Skeletal muscle satellite cell (primary cell): ENCODE data around the gene SGCE. TPM values are rescaled to one million over a fixed set of nuclear protein-coding genes. Genes with fewer than 3 reads are reported as not detected.
"Not testable (repeated sequence)": the region's sequence is repeated elsewhere in the genome, so short reads cannot be mapped to it uniquely, and the experiment has no call there.

Source experiments
- H3K27me3 ChIP-seq: 2 replicates; pipeline ENCODE4 v1.7.0; 2013; ENCODE audit warnings: low read length; ENCODE audit not compliant: control insufficient read depth, insufficient read depth
- H3K36me3 ChIP-seq: 2 replicates; pipeline ENCODE4 v1.7.0; 2013; ENCODE audit warnings: mild to moderate bottlenecking, control low read depth, low read length; ENCODE audit not compliant: insufficient read depth
- H3K4me1 ChIP-seq: 2 replicates; pipeline ENCODE4 v1.7.0; 2013; ENCODE audit warnings: low read length; ENCODE audit not compliant: control insufficient read depth, insufficient read depth
- H3K4me2 ChIP-seq: 2 replicates; pipeline ENCODE4 v1.7.0; 2013; ENCODE audit warnings: mild to moderate bottlenecking, low read length
- H3K4me3 ChIP-seq: 2 replicates; pipeline ENCODE4 v1.7.0; 2013; ENCODE audit warnings: low read length
- H3K9ac ChIP-seq: 2 replicates; pipeline ENCODE4 v1.7.0; 2013; ENCODE audit warnings: mild to moderate bottlenecking, low read depth, low read length, moderate library complexity
- H3K9me3 ChIP-seq: replicated peaks from 2 replicates; pipeline ENCODE4 v1.7.0; 2013; ENCODE audit warnings: mild to moderate bottlenecking, control low read depth, low read length
- total RNA-seq: library from RNA; depleted of rRNA; stranded (reverse); fragments of >200 nt; gene quantifications from 2 replicates; pipeline ENCODE4 v1.2.3, GENCODE V29; 2012; rRNA removed

The SGCE gene, protein sequence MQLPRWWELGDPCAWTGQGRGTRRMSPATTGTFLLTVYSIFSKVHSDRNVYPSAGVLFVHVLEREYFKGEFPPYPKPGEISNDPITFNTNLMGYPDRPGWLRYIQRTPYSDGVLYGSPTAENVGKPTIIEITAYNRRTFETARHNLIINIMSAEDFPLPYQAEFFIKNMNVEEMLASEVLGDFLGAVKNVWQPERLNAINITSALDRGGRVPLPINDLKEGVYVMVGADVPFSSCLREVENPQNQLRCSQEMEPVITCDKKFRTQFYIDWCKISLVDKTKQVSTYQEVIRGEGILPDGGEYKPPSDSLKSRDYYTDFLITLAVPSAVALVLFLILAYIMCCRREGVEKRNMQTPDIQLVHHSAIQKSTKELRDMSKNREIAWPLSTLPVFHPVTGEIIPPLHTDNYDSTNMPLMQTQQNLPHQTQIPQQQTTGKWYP
- 47.7 and 49.8 TPM in 2 replicates for total RNA-seq

DNA sequence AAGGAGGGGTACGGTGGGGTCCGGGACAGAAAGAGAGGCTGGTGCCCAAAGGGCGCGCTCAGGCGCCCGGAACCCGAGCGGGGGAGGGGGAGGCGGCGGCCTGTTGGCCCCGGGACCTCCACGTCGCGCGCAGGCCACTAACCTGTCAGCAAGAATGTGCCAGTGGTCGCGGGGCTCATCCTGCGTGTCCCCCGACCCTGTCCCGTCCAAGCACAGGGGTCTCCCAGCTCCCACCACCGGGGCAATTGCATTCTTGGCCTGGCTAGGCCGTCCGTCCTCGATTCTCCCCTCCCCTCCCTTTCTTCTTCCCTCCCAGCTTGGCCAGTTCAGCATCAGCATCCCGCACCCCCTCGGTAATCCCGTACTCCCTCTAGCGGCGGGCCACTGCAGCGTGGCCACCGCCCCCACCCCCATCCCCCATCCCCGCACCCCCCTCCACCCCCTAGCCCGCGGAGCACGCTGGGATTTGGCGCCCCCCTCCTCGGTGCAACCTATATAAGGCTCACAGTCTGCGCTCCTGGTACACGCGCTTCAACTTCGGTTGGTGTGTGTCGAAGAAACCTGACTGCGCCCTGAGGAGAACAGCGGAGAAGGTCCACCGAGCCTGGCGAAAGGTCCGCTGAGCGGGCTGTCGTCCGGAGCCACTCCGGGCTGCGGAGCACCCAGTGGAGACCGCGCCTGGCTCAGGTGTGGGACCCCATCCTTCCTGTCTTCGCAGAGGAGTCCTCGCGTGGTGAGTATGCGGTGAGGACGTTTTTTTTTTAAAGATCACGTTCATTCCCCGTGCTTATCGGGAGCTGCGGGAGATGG, at the start of gene SGCE:
Gene SGCE (minus strand): TSS at position 286 of the 810 bp plus-strand sequence. CDS start 35 bp downstream, at position 251.
- Histone ChIP-seq H3K4me1 (no peaks in the 10 kb centered on the region), H3K27me3 (no peaks in the 10 kb centered on the region), H3K9ac (peak within 1 kb of the TSS; percentile 83), H3K36me3 (no peaks in the 10 kb centered on the region), H3K4me2 (peak within 1 kb of the TSS; percentile 96), H3K4me3 (peak within 1 kb of the TSS; percentile 84), H3K9me3 (no peaks in the 10 kb centered on the region)

DNA sequence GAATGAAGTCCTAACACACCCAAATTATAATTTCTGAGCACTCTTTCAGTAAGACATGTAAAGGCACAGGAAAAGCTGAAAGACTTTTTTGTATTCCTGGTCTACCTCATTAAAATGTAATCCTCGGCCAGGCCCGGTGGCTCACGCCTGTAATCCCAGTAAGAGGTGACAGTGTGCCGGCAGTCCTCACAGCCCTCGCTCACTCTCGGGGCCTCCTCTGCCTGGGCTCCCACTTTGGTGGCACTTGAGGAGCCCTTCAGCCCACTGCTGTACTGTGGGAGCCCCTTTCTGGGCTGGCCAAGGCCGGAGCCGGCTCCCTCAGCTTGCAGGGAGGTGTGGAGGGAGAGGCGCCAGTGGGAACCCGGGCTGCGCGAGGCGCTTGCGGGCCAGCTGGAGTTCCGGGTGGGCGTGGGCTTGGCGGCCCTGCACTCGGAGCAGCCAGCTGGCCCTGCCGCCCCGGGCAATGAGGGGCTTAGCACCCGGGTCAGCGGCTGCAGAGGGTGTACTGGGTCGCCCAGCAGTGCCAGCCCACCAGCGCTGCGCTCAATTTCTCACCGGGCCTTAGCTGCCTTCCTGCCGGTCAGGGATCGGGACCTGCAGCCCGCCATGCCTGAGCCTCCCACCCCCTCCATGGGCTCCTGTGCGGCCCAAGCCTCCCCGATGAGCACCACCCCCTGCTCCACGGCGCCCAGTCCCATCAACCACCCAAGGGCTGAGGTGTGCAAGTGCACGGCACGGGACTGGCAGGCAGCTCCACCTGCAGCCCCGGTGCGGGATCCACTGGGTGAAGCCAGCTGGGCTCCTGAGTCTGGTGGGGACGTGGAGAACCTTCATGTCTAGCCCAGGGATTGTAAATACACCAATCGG, 49.5 kb upstream of the SGCE start:
- H3K4me3 ChIP-seq, H3K36me3 ChIP-seq, H3K27me3 ChIP-seq, H3K9me3 ChIP-seq, H3K9ac ChIP-seq, H3K4me2 ChIP-seq: not testable (repeated sequence)
- H3K4me1 ChIP-seq = peaks cover 17% of the 10 kb centered on the region

- H3K4me1 ChIP-seq = peaks cover 31% of the 10 kb centered on the region
- no peak overlapping the region for H3K4me3 ChIP-seq
- H3K9me3 ChIP-seq = no peaks in the 10 kb centered on the region
- H3K36me3 ChIP-seq = no peaks in the 10 kb centered on the region
- H3K27me3 ChIP-seq = no peaks in the 10 kb centered on the region
- no peak overlapping the region for H3K9ac ChIP-seq
- H3K4me2 ChIP-seq = no peak overlapping the region
Measured at GRCh38 chr7:94701555-94701973, 45.6 kb upstream of the SGCE start.

GRCh38 chr7:94700926-94701554, 45.1 kb upstream of the SGCE start:
- H3K9me3 ChIP-seq = no peaks in the 10 kb centered on the region
- H3K27me3 ChIP-seq = no peaks in the 10 kb centered on the region
- no peak overlapping the region for H3K9ac ChIP-seq
- H3K4me2 ChIP-seq = no peak overlapping the region
- no peaks in the 10 kb centered on the region for H3K36me3 ChIP-seq
- no peak overlapping the region for H3K4me3 ChIP-seq
- H3K4me1 ChIP-seq = peaks cover 33% of the 10 kb centered on the region

DNA sequence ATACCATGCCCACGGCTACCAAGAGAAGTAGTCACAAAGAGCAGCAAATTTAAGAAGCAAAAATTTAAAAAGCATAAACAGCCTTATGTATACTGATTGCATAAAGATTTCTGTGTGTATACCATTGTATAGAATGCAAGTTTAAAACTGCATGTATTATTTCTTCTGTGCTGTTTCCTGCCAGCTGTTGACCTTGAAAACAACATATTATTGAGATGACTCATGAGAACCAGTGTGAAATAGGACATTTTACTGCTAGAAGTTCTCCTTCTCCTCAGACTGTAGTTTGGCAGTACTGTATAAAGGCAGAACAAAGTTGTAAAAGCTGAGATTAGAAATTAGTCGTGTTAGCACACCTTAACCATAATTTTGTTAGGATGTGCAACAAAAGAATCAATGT, 42.3 kb upstream of the SGCE start:
- H3K36me3 ChIP-seq = no peaks in the 10 kb centered on the region
- H3K4me1 ChIP-seq = peaks cover 33% of the 10 kb centered on the region
- H3K4me2 ChIP-seq = peak overlapping the region; percentile 68
- no peaks in the 10 kb centered on the region for H3K9me3 ChIP-seq
- H3K9ac ChIP-seq = peak overlapping the region; percentile 64
- H3K27me3 ChIP-seq = no peaks in the 10 kb centered on the region
- peak overlapping the region; percentile 33 for H3K4me3 ChIP-seq

DNA sequence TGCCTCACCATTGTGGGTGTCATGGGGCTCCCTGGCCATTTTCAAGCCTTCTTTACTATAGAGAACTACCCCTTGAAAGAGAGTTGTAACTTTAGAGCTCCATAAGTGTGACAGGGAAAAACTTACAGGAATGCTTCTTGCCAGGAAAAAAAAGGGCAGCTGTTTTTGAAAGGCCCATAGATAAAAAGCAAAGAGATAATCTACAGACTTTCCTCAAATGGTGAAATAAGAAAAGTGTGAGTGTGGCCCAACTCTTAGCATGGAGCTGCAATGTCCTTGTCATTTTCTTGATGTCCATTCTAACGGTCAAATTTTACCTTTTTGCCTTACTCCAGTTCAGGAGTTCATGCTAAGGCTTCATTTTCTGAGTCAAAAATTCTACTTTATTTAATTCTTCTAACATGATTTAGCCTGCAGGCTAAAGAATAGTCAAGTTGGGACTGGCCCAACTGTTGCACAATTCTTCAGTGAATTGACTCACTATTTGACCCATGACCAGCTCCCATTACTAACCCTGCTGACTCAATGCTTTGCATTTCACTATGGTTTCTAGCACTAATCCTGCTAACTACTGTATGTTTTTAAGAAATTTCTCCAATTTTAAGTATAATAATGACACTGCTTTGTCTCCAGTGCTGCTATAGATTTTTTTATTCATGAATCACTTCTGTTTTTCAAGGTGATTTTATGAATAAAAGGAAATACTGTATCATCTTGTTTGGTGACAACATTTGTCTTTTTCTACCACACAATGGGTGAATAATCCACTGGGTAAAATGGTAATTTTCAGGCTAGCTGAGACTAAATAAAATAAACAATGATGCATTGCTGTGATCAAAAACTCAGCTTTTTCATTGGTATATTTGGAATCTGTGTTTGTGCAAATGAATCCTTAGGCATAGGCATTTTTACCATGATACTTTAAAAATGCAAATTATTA, 41.4 kb upstream of the SGCE start:
- peak overlapping the region; percentile 64 for H3K9ac ChIP-seq
- H3K36me3 ChIP-seq = no peaks in the 10 kb centered on the region
- peak overlapping the region; percentile 33 for H3K4me3 ChIP-seq
- no peaks in the 10 kb centered on the region for H3K27me3 ChIP-seq
- H3K9me3 ChIP-seq = no peaks in the 10 kb centered on the region
- peaks cover 33% of the 10 kb centered on the region for H3K4me1 ChIP-seq
- peak overlapping the region; percentile 68 for H3K4me2 ChIP-seq

GRCh38 chr7:94687810-94688209, 31.9 kb upstream of the SGCE start:
- no peak overlapping the region for H3K4me2 ChIP-seq
- no peaks in the 10 kb centered on the region for H3K9me3 ChIP-seq
- no peaks in the 10 kb centered on the region for H3K4me1 ChIP-seq
- no peak overlapping the region for H3K4me3 ChIP-seq
- H3K36me3 ChIP-seq = no peaks in the 10 kb centered on the region
- H3K9ac ChIP-seq = no peak overlapping the region
- H3K27me3 ChIP-seq = no peaks in the 10 kb centered on the region

- Histone ChIP-seq H3K4me1 (no peaks in the 10 kb centered on the region), H3K4me3 (no peak overlapping the region), H3K9me3 (no peaks in the 10 kb centered on the region), H3K9ac (no peak overlapping the region), H3K36me3 (no peaks in the 10 kb centered on the region), H3K27me3 (no peaks in the 10 kb centered on the region), H3K4me2 (no peak overlapping the region)
Measured at GRCh38 chr7:94687076-94687475, 31.1 kb upstream of the SGCE start.

DNA sequence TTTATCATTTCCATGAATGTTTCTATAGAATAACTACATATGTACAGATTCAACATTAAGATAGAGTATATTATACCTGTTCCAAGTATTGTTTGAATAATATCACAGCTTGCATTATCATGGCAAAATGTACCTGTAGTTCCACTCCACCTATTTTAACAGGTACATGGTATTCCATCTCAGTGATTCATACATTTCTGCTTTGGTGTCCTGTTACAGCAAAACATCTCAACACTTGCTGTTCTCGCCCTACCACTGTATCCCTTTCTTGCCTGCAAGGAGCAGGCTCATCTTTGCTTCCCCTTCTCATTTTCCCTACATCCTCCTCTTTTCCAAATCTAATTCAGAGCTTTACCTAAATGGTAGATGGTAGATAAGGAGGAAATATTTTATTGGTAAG, 27.1 kb upstream of the SGCE start:
- Histone ChIP-seq H3K4me1 (no peaks in the 10 kb centered on the region), H3K4me3 (no peak overlapping the region), H3K9ac (no peak overlapping the region), H3K4me2 (no peak overlapping the region), H3K9me3 (no peaks in the 10 kb centered on the region), H3K27me3 (no peaks in the 10 kb centered on the region), H3K36me3 (no peaks in the 10 kb centered on the region)

DNA sequence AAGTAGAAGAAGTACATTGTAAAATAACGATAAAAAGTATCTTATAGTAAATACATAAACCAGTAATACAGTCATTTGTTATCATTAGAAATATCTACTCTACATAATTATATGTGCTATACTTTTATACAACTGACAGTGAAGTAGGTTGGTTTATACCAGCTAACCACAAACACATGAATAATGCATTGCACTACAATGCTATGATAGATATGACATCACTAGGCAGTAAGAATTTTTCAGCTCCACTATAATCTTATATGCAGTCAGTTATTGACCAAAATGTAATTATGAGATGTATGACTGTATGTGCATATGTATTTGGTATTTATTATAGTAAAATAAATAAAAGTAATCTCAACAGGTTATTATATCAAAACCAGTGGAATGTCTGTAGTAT, 23.4 kb upstream of the SGCE start:
- H3K4me2 ChIP-seq = no peak overlapping the region
- H3K36me3 ChIP-seq = no peaks in the 10 kb centered on the region
- peaks cover 19% of the 10 kb centered on the region for H3K4me1 ChIP-seq
- no peak overlapping the region for H3K4me3 ChIP-seq
- H3K9ac ChIP-seq = no peak overlapping the region
- no peaks in the 10 kb centered on the region for H3K9me3 ChIP-seq
- no peaks in the 10 kb centered on the region for H3K27me3 ChIP-seq
